H9 (cell line): ENCODE results near the gene BAAT. TPM values are rescaled to one million over a fixed set of nuclear protein-coding genes. Genes with fewer than 3 reads are reported as not detected.

Source experiments
- DNase-seq: peaks from one replicate; pipeline ENCODE4 v3.0.0-alpha.2; 2017
- H2AFZ ChIP-seq: one replicate; pipeline ENCODE4 v1.6.1; 2013; ENCODE audit warnings: mild to moderate bottlenecking, low read length, control low read depth, moderate library complexity
- H2AK5ac ChIP-seq: 2 replicates; pipeline ENCODE4 v1.6.1; 2013; ENCODE audit warnings: low read length, control low read depth, mixed read lengths; ENCODE audit not compliant: insufficient read length
- H2BK120ac ChIP-seq: one replicate; pipeline ENCODE4 v1.6.1; 2013; ENCODE audit warnings: low read depth, mild to moderate bottlenecking, low read length, control low read depth, inconsistent platforms; ENCODE audit not compliant: poor library complexity, severe bottlenecking
- H2BK12ac ChIP-seq: 2 replicates; pipeline ENCODE4 v1.6.1; 2013; ENCODE audit warnings: low read length, control low read depth, mixed read lengths, low read depth; ENCODE audit not compliant: insufficient read length
- H2BK15ac ChIP-seq: 2 replicates; pipeline ENCODE4 v1.6.1; 2013; ENCODE audit warnings: low read depth, low read length, control low read depth
- H2BK20ac ChIP-seq: one replicate; pipeline ENCODE4 v1.6.1; 2013; ENCODE audit warnings: low read depth, mild to moderate bottlenecking, low read length, control low read depth, inconsistent platforms; ENCODE audit not compliant: poor library complexity, severe bottlenecking
- H2BK5ac ChIP-seq: 2 replicates; pipeline ENCODE4 v1.6.1; 2013; ENCODE audit warnings: low read length, control low read depth, mixed read lengths; ENCODE audit not compliant: insufficient read length
- H3K14ac ChIP-seq: 2 replicates; pipeline ENCODE4 v1.6.1; 2013; ENCODE audit warnings: low read length, control low read depth; ENCODE audit not compliant: insufficient read depth
- H3K18ac ChIP-seq: 2 replicates; pipeline ENCODE4 v1.6.1; 2013; ENCODE audit warnings: low read depth, mild to moderate bottlenecking, mixed read lengths, low read length, control low read depth; ENCODE audit not compliant: insufficient read length
- H3K23ac ChIP-seq: 2 replicates; pipeline ENCODE4 v1.6.1; 2013; ENCODE audit warnings: low read length, control low read depth, mixed read lengths, low read depth; ENCODE audit not compliant: insufficient read length
- H3K23me2 ChIP-seq: 2 replicates; pipeline ENCODE4 v1.6.1; 2013; ENCODE audit warnings: low read depth, mild to moderate bottlenecking, mixed read lengths, low read length, control low read depth; ENCODE audit not compliant: insufficient read length, poor library complexity, severe bottlenecking
- H3K27ac ChIP-seq: 2 replicates; pipeline ENCODE4 v1.5.1; 2013; ENCODE audit warnings: low read length, control low read depth, mixed read lengths, low read depth; ENCODE audit not compliant: insufficient read length
- H3K27me3 ChIP-seq: 2 replicates; pipeline ENCODE4 v1.6.1; 2013; ENCODE audit warnings: low read length, control low read depth, inconsistent platforms; ENCODE audit not compliant: insufficient read depth
- H3K4ac ChIP-seq: 2 replicates; pipeline ENCODE4 v1.6.1; 2013; ENCODE audit warnings: low read depth, mild to moderate bottlenecking, control low read depth, inconsistent platforms, low read length, moderate library complexity
- H3K4me1 ChIP-seq: 2 replicates; pipeline ENCODE4 v1.6.1; 2013; ENCODE audit warnings: low read length, control low read depth, inconsistent platforms; ENCODE audit not compliant: insufficient read depth
- H3K4me2 ChIP-seq: 2 replicates; pipeline ENCODE4 v1.6.1; 2013; ENCODE audit warnings: low read length, control low read depth, mixed read lengths; ENCODE audit not compliant: insufficient read length, insufficient read depth
- H3K56ac ChIP-seq: 2 replicates; pipeline ENCODE4 v1.6.1; 2013; ENCODE audit warnings: low read depth, mild to moderate bottlenecking, mixed read lengths, low read length, control low read depth; ENCODE audit not compliant: insufficient read length
- H3K79me1 ChIP-seq: 2 replicates; pipeline ENCODE4 v1.6.1; 2013; ENCODE audit warnings: low read depth, mild to moderate bottlenecking, moderate library complexity, low read length, control low read depth, inconsistent platforms; ENCODE audit not compliant: insufficient read depth, poor library complexity, severe bottlenecking
- H3K79me2 ChIP-seq: 2 replicates; pipeline ENCODE4 v1.6.1; 2013; ENCODE audit warnings: low read length, control low read depth, inconsistent platforms; ENCODE audit not compliant: insufficient read depth
- H3K9ac ChIP-seq: 2 replicates; pipeline ENCODE4 v1.6.1; 2013; ENCODE audit warnings: low read length, control low read depth, mixed read lengths; ENCODE audit not compliant: insufficient read length; ENCODE audit errors: extremely low read depth
- H3K9me3 ChIP-seq: one replicate; pipeline ENCODE4 v1.6.1; 2013; ENCODE audit warnings: low read depth, low read length, inconsistent platforms; ENCODE audit not compliant: control insufficient read depth
- H3T11ph ChIP-seq: one replicate; pipeline ENCODE4 v1.6.1; 2013; ENCODE audit warnings: mild to moderate bottlenecking, low read length, control low read depth, inconsistent platforms
- H4K20me1 ChIP-seq: one replicate; pipeline ENCODE4 v1.6.1; 2013; ENCODE audit not compliant: control insufficient read depth, insufficient read length, insufficient read depth
- H4K5ac ChIP-seq: 2 replicates; pipeline ENCODE4 v1.6.1; 2013; ENCODE audit warnings: low read depth, mild to moderate bottlenecking, mixed read lengths, low read length, control low read depth; ENCODE audit not compliant: insufficient read length
- H4K8ac ChIP-seq: replicated peaks from 2 replicates; pipeline ENCODE4 v1.6.1; 2013; ENCODE audit warnings: low read length, control low read depth, mixed read lengths, low read depth; ENCODE audit not compliant: insufficient read length
- H4K91ac ChIP-seq: 2 replicates; pipeline ENCODE4 v1.6.1; 2013; ENCODE audit warnings: low read depth, mild to moderate bottlenecking, moderate library complexity, mixed read lengths, low read length, control low read depth; ENCODE audit not compliant: insufficient read length
- H3K27ac Mint-ChIP-seq, 3 experiments: 2 replicates in 2 of 3; 3 replicates in 1 of 3; pipeline ENCODE4 v1.8.0; 2020 to 2021; ENCODE audit warnings: mixed read lengths in 3 of 3, mild to moderate bottlenecking in 1 of 3, moderate library complexity in 1 of 3
- H3K27me3 Mint-ChIP-seq: 2 replicates; pipeline ENCODE4 v1.8.0; 2021; ENCODE audit warnings: low read depth, mild to moderate bottlenecking, moderate library complexity, mixed read lengths
- H3K36me3 Mint-ChIP-seq, 3 experiments: 2 replicates in 2 of 3; 3 replicates in 1 of 3; pipeline ENCODE4 v1.8.0; 2020 to 2021; ENCODE audit warnings: low read depth in 3 of 3, mixed read lengths in 3 of 3; ENCODE audit not compliant: insufficient read depth in 1 of 3
- H3K4me1 Mint-ChIP-seq, 2 experiments: 2 replicates each; pipeline ENCODE4 v1.8.0; 2020; ENCODE audit warnings: mixed read lengths in 2 of 2
- H3K4me3 Mint-ChIP-seq, 2 experiments: 2 replicates in 1 of 2; 3 replicates in 1 of 2; pipeline ENCODE4 v1.8.0; 2020 to 2021; ENCODE audit warnings: mild to moderate bottlenecking in 2 of 2, mixed read lengths in 2 of 2, moderate library complexity in 1 of 2
- H3K9me3 Mint-ChIP-seq, 2 experiments: 2 replicates in 1 of 2; 3 replicates in 1 of 2; pipeline ENCODE4 v1.8.0; 2020; ENCODE audit warnings: mild to moderate bottlenecking in 2 of 2, mixed read lengths in 2 of 2, moderate library complexity in 1 of 2
- WGBS: extraction: QIAGEN DNeasy Blood & Tissue Kit; methylation state at CpG from one replicate; pipeline ENCODE4 v1.1.7; 2013; ENCODE audit warnings: missing lambda C conversion rate, low lambda C conversion rate, mixed read lengths; ENCODE audit not compliant: insufficient read length; ENCODE audit errors: extremely low coverage; 5-methylcytosine and 5-hydroxymethylcytosine counted together
- total RNA-seq: library from RNA; stranded (reverse); gene quantifications from 2 replicates; pipeline ENCODE4 v1.2.1, GENCODE V29; 2021
- TF ChIP-seq, protein P1 (sequence below): fragments of 200-600 bp; sonication (generic); conservative IDR thresholded peaks from 3 replicates; pipeline ENCODE4 v1.8.0; 2021; ENCODE audit warnings: antibody characterized with exemption, mild to moderate bottlenecking

Gene BAAT
- total RNA-seq, 1 experiment from 2014 or later: 0.09 TPM

GRCh38 chr9:101366038-101366756 lies 18.6 kb downstream of the BAAT start:
- no peaks in the 10 kb centered on the region for H3K79me1 ChIP-seq
- TF ChIP-seq, protein P1, sequence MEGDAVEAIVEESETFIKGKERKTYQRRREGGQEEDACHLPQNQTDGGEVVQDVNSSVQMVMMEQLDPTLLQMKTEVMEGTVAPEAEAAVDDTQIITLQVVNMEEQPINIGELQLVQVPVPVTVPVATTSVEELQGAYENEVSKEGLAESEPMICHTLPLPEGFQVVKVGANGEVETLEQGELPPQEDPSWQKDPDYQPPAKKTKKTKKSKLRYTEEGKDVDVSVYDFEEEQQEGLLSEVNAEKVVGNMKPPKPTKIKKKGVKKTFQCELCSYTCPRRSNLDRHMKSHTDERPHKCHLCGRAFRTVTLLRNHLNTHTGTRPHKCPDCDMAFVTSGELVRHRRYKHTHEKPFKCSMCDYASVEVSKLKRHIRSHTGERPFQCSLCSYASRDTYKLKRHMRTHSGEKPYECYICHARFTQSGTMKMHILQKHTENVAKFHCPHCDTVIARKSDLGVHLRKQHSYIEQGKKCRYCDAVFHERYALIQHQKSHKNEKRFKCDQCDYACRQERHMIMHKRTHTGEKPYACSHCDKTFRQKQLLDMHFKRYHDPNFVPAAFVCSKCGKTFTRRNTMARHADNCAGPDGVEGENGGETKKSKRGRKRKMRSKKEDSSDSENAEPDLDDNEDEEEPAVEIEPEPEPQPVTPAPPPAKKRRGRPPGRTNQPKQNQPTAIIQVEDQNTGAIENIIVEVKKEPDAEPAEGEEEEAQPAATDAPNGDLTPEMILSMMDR: no peak
- H3K56ac ChIP-seq: no peak overlapping the region
- no peak overlapping the region for H3K27ac ChIP-seq
- H4K8ac ChIP-seq: no peak overlapping the region
- DNase-seq: no peak
- no peaks in the 10 kb centered on the region for H3K9me3 ChIP-seq
- no peaks in the 10 kb centered on the region for H3K23me2 ChIP-seq
- no peak overlapping the region for H2BK120ac ChIP-seq
- H2BK5ac ChIP-seq: no peak overlapping the region
- no peak overlapping the region for H4K5ac ChIP-seq
- no peak overlapping the region for H3K4ac ChIP-seq
- H3K14ac ChIP-seq: no peak overlapping the region
- H3K4me2 ChIP-seq: no peak overlapping the region
- no peaks in the 10 kb centered on the region for H4K20me1 ChIP-seq
- H3K27ac Mint-ChIP-seq: no peak overlapping the region
- H3K79me2 ChIP-seq: no peaks in the 10 kb centered on the region
- H3K4me1 ChIP-seq: no peaks in the 10 kb centered on the region
- no peak overlapping the region for H2BK15ac ChIP-seq
- no peaks in the 10 kb centered on the region for H3K36me3 Mint-ChIP-seq
- H2AFZ ChIP-seq: no peak overlapping the region
- no peak overlapping the region for H3K18ac ChIP-seq
- H3K9me3 Mint-ChIP-seq: no peaks in the 10 kb centered on the region
- H4K91ac ChIP-seq: no peak overlapping the region
- no peak overlapping the region for H3T11ph ChIP-seq
- no peak overlapping the region for H2BK12ac ChIP-seq
- no peak overlapping the region for H2BK20ac ChIP-seq
- WGBS: no CpG with 5 or more reads among the region's 5 CpGs
- no peak overlapping the region for H2AK5ac ChIP-seq
- H3K9ac ChIP-seq: no peak overlapping the region
- no peak overlapping the region for H3K23ac ChIP-seq
- H3K27me3 Mint-ChIP-seq: no peaks in the 10 kb centered on the region
- peaks cover 0 to 3% of the 10 kb centered on the region in 2 experiments; a peak in 3 of 4 replicates for H3K4me1 Mint-ChIP-seq
- H3K27me3 ChIP-seq: no peaks in the 10 kb centered on the region
- H3K4me3 Mint-ChIP-seq: no peak overlapping the region
